ENCODE measurements around the gene HMGCS1.

GRCh38 chr5:43294226-43294625 lies 19.0 kb downstream of the HMGCS1 start:
- TF ChIP-seq CTCF (IDR thresholded peaks at IDR 0.05) (no peak), ZFX (IDR thresholded peaks at IDR 0.05; ENCODE audit: borderline replicate concordance) (no peak)

Measured in 22Rv1 (cell line).